BE2C (cell line): ENCODE data around the gene CDH4.

Source experiments
- DNase-seq: peaks from one replicate; pipeline ENCODE4 v3.0.0-alpha.2; 2020
- H3K27me3 ChIP-seq: fragments of 250-450 bp; sonication (Bioruptor Pico); 2 replicates; pipeline ENCODE4 v1.5.1; 2020; ENCODE audit warnings: mild to moderate bottlenecking
- H3K36me3 ChIP-seq: fragments of 250-450 bp; sonication (Bioruptor Pico); 2 replicates; pipeline ENCODE4 v1.5.1; 2020; ENCODE audit warnings: mild to moderate bottlenecking
- H3K4me1 ChIP-seq: fragments of 250-450 bp; sonication (Bioruptor Pico); 2 replicates; pipeline ENCODE4 v1.5.1; 2020
- H3K4me3 ChIP-seq: 2 replicates; pipeline ENCODE4 v1.5.1; 2011; ENCODE audit warnings: low read depth, low read length
- H3K9me3 ChIP-seq: fragments of 250-450 bp; sonication (Bioruptor Pico); 2 replicates; pipeline ENCODE4 v1.5.1; 2020
- CTCF ChIP-seq: IDR thresholded peaks from 2 replicates; pipeline ENCODE4 v1.5.1; 2012; ENCODE audit warnings: mild to moderate bottlenecking, low read depth, low read length

Gene CDH4

GRCh38 chr20:61819921-61820825 is 568.1 kb downstream of the CDH4 start:
- DNase-seq, result no peak
- Histone ChIP-seq H3K36me3 (no peaks in the 10 kb centered on the region), H3K9me3 (no peaks in the 10 kb centered on the region), H3K27me3 (peaks cover 19% of the 10 kb centered on the region; the same call in 1 of the 2 replicates), H3K4me3 (no peak overlapping the region), H3K4me1 (no peaks in the 10 kb centered on the region)
- TF ChIP-seq CTCF, result no peak

GRCh38 chr20:61821735-61822134 is 569.7 kb downstream of the CDH4 start:
- no peak for TF ChIP-seq CTCF
- DNase-seq, result no peak
- H3K4me3 ChIP-seq, result no peak overlapping the region
- H3K9me3 ChIP-seq, result no peaks in the 10 kb centered on the region
- no peaks in the 10 kb centered on the region for H3K36me3 ChIP-seq
- no peaks in the 10 kb centered on the region for H3K4me1 ChIP-seq
- H3K27me3 ChIP-seq, result peaks cover 5% of the 10 kb centered on the region; the same call in 1 of the 2 replicates

- Histone ChIP-seq H3K4me1 (no peaks in the 10 kb centered on the region), H3K4me3 (no peak overlapping the region), H3K36me3 (no peaks in the 10 kb centered on the region), H3K9me3 (no peaks in the 10 kb centered on the region), H3K27me3 (no peaks in the 10 kb centered on the region)
- TF ChIP-seq CTCF, result no peak
- DNase-seq, result no peak
These were observed 570.3 kb downstream of the CDH4 start for GRCh38 chr20:61822396-61822795.

- Histone ChIP-seq H3K4me1 (no peaks in the 10 kb centered on the region), H3K4me3 (no peak overlapping the region), H3K9me3 (no peaks in the 10 kb centered on the region), H3K27me3 (no peaks in the 10 kb centered on the region; the same call in 1 of the 2 replicates), H3K36me3 (no peaks in the 10 kb centered on the region)
- no peak for DNase-seq
- no peak for TF ChIP-seq CTCF
These were observed 571.2 kb downstream of the CDH4 start for GRCh38 chr20:61823242-61823641.

- DNase-seq, result no peak
- Histone ChIP-seq H3K27me3 (no peaks in the 10 kb centered on the region; the same call in 1 of the 2 replicates), H3K36me3 (no peaks in the 10 kb centered on the region), H3K4me3 (no peak overlapping the region), H3K9me3 (no peaks in the 10 kb centered on the region), H3K4me1 (no peaks in the 10 kb centered on the region)
- no peak for TF ChIP-seq CTCF
These were observed 576.8 kb downstream of the CDH4 start for GRCh38 chr20:61828891-61829290.

- Histone ChIP-seq H3K27me3 (no peaks in the 10 kb centered on the region; the same call in 1 of the 2 replicates), H3K4me3 (no peak overlapping the region), H3K4me1 (no peaks in the 10 kb centered on the region), H3K36me3 (no peaks in the 10 kb centered on the region), H3K9me3 (no peaks in the 10 kb centered on the region)
- no peak for TF ChIP-seq CTCF
- no peak for DNase-seq
These were observed 577.5 kb downstream of the CDH4 start for GRCh38 chr20:61829526-61829925.
